B cell (primary cell): ENCODE results near the gene TBC1D22A.

Experiments
- CTCF ChIP-seq: fragments of 200-600 bp; IDR thresholded peaks from one replicate; pipeline ENCODE4 v1.8.0; 2022; ENCODE audit warnings: antibody characterized with exemption, mild to moderate bottlenecking
- EZH2 ChIP-seq: IDR thresholded peaks from 2 replicates; pipeline ENCODE4 v1.6.1; 2012; ENCODE audit warnings: borderline replicate concordance, low read depth, mild to moderate bottlenecking, moderate library complexity, low read length; ENCODE audit not compliant: insufficient read depth, poor library complexity, severe bottlenecking

DNA sequence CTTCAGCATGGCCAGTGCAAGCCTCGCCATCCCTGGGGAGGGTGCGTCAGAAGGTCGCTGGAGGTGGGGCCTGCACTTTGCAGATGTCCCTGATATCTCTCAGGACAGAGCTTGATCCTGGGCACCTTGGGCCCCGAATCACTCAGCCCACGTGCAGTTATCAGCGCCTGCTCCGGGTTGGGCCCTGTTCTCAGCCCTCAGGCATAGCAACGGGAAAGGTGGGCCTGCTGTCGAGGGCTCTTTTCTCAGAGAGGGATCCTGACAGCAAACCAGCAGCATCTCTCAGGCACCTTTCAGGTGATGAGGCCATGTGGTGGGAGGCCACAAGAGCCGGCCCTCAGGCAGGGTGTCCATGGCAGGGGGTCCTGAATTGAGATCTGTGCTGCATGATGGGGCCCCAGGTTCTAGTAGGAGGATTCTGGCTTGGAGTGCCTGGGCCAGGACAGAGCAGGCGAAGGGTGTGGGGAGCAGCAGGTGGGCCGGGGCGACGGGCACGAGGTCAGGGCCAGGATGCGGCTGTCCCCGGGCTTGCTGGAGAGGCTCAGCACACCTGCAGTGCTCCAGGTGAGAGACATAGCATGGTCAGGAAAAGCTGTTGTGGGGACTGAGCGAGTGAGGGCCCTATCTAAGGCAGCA lies 280.5 kb downstream of the TBC1D22A start:
- TF ChIP-seq CTCF, result no peak
- TF ChIP-seq EZH2, result no peak
